AG08396 (cell line): ENCODE data around the gene NBPF1.
"Not testable (repeated sequence)": the region's sequence is repeated elsewhere in the genome, so short reads cannot be mapped to it uniquely, and the experiment has no call there.

ENCODE experiments used
- DNase-seq: peaks from one replicate; pipeline ENCODE4 v3.0.0; 2012; ENCODE audit warnings: low spot score, mixed read lengths

The NBPF1 gene

GRCh38 chr1:16605532-16606505 lies 7.5 kb downstream of the NBPF1 start:
- no peak for DNase-seq

GRCh38 chr1:16605213-16605525 lies 8.2 kb downstream of the NBPF1 start:
- no peak for DNase-seq

GRCh38 chr1:16604514-16605212 lies 8.7 kb downstream of the NBPF1 start:
- not testable (repeated sequence) for DNase-seq

GRCh38 chr1:16603623-16604022 lies 9.7 kb downstream of the NBPF1 start:
- DNase-seq: not testable (repeated sequence)

- not testable (repeated sequence) for DNase-seq
These were observed 10.9 kb downstream of the NBPF1 start for GRCh38 chr1:16602336-16603011.

- not testable (repeated sequence) for DNase-seq
These were observed 12.2 kb downstream of the NBPF1 start for GRCh38 chr1:16600855-16601786.

- DNase-seq: not testable (repeated sequence)
These were observed 14.0 kb downstream of the NBPF1 start for GRCh38 chr1:16599326-16599725.

- not testable (repeated sequence) for DNase-seq
These were observed 18.1 kb downstream of the NBPF1 start for GRCh38 chr1:16595216-16595615.

- not testable (repeated sequence) for DNase-seq
These were observed 21.5 kb downstream of the NBPF1 start for GRCh38 chr1:16591845-16592244.

- not testable (repeated sequence) for DNase-seq
These were observed 25.3 kb downstream of the NBPF1 start for GRCh38 chr1:16588081-16588480.

GRCh38 chr1:16587639-16588038 lies 25.7 kb downstream of the NBPF1 start:
- DNase-seq: not testable (repeated sequence)

GRCh38 chr1:16565324-16565723 lies 48.0 kb downstream of the NBPF1 start:
- not testable (repeated sequence) for DNase-seq

GRCh38 chr1:16561035-16561434 lies 52.3 kb downstream of the NBPF1 start:
- not testable (repeated sequence) for DNase-seq

GRCh38 chr1:16560498-16560897 lies 52.9 kb downstream of the NBPF1 start:
- not testable (repeated sequence) for DNase-seq

GRCh38 chr1:16559688-16560087 lies 53.7 kb downstream of the NBPF1 start:
- DNase-seq: not testable (repeated sequence)

- not testable (repeated sequence) for DNase-seq
These were observed 56.3 kb downstream of the NBPF1 start for GRCh38 chr1:16557034-16557433.

GRCh38 chr1:16553244-16553643 lies 60.1 kb downstream of the NBPF1 start:
- not testable (repeated sequence) for DNase-seq

- DNase-seq: not testable (repeated sequence)
These were observed 63.0 kb downstream of the NBPF1 start for GRCh38 chr1:16550212-16550918.

- not testable (repeated sequence) for DNase-seq
These were observed 63.8 kb downstream of the NBPF1 start for GRCh38 chr1:16549545-16549944.

- DNase-seq: not testable (repeated sequence)
These were observed 65.7 kb downstream of the NBPF1 start for GRCh38 chr1:16547502-16548241.
